Measurements from ENCODE around the gene BZW1.

The BZW1 gene

GRCh38 chr2:200839513-200839912 is 27.8 kb downstream of the BZW1 start:
- DNase-seq (ENCODE audit: low read depth), result no peak

- no peak for DNase-seq (ENCODE audit: low read depth)
Observed at GRCh38 chr2:200843993-200844948, 32.6 kb downstream of the BZW1 start.

- no peak for DNase-seq (ENCODE audit: low read depth)
Observed at GRCh38 chr2:200845194-200845593, 33.5 kb downstream of the BZW1 start.

GRCh38 chr2:200845669-200846325 is 34.1 kb downstream of the BZW1 start:
- no peak for DNase-seq (ENCODE audit: low read depth)

GRCh38 chr2:200847269-200847668 is 35.6 kb downstream of the BZW1 start:
- no peak for DNase-seq (ENCODE audit: low read depth)

- no peak for DNase-seq (ENCODE audit: low read depth)
Observed at GRCh38 chr2:200847939-200848338, 36.2 kb downstream of the BZW1 start.

- DNase-seq (ENCODE audit: low read depth), result no peak
Observed at GRCh38 chr2:200850512-200851256, 39.0 kb downstream of the BZW1 start.

- no peak for DNase-seq (ENCODE audit: low read depth)
Observed at GRCh38 chr2:200851398-200852248, 39.9 kb downstream of the BZW1 start.

- DNase-seq (ENCODE audit: low read depth), result no peak
Observed at GRCh38 chr2:200852605-200853004, 40.9 kb downstream of the BZW1 start.

- no peak for DNase-seq (ENCODE audit: low read depth)
Observed at GRCh38 chr2:200856806-200857205, 45.1 kb downstream of the BZW1 start.

GRCh38 chr2:200860092-200860795 is 48.5 kb downstream of the BZW1 start:
- DNase-seq (ENCODE audit: low read depth), result no peak

GRCh38 chr2:200861617-200862155 is 50.0 kb downstream of the BZW1 start:
- no peak for DNase-seq (ENCODE audit: low read depth)

- no peak for DNase-seq (ENCODE audit: low read depth)
Observed at GRCh38 chr2:200862532-200863000, 50.9 kb downstream of the BZW1 start.

- DNase-seq (ENCODE audit: low read depth), result no peak
Observed at GRCh38 chr2:200863782-200864175, 52.1 kb downstream of the BZW1 start.

GRCh38 chr2:200864176-200865034 is 52.7 kb downstream of the BZW1 start, which contains the start of gene CLK1:
CLK1 (minus strand) TSS chr2:200864658; CDS start chr2:200861862, 2,796 bp downstream.
- peak; percentile 83 for DNase-seq (ENCODE audit: low read depth)

GRCh38 chr2:200869014-200869413 is 57.3 kb downstream of the BZW1 start:
- DNase-seq (ENCODE audit: low read depth), result no peak

- no peak for DNase-seq (ENCODE audit: low read depth)
Observed at GRCh38 chr2:200871151-200871550, 59.4 kb downstream of the BZW1 start.

GRCh38 chr2:200873560-200873959 is 61.9 kb downstream of the BZW1 start:
- DNase-seq (ENCODE audit: low read depth), result no peak
